Stimulated activated CD8-positive, alpha-beta memory T cell treated with anti-CD3 and anti-CD28 coated beads, Interleukin-12 subunit alpha, Interleukin-12 subunit beta, amount 100 ng/mL, for 24 hours (primary cell): ENCODE results near the gene WDFY3.
"Not testable (repeated sequence)": the region's sequence is repeated elsewhere in the genome, so short reads cannot be mapped to it uniquely, and the experiment has no call there.

ENCODE experiments used
- DNase-seq: peaks from one replicate; pipeline ENCODE4 v3.0.0-alpha.2; 2020; ENCODE audit errors: extremely low read depth

The WDFY3 gene

DNA sequence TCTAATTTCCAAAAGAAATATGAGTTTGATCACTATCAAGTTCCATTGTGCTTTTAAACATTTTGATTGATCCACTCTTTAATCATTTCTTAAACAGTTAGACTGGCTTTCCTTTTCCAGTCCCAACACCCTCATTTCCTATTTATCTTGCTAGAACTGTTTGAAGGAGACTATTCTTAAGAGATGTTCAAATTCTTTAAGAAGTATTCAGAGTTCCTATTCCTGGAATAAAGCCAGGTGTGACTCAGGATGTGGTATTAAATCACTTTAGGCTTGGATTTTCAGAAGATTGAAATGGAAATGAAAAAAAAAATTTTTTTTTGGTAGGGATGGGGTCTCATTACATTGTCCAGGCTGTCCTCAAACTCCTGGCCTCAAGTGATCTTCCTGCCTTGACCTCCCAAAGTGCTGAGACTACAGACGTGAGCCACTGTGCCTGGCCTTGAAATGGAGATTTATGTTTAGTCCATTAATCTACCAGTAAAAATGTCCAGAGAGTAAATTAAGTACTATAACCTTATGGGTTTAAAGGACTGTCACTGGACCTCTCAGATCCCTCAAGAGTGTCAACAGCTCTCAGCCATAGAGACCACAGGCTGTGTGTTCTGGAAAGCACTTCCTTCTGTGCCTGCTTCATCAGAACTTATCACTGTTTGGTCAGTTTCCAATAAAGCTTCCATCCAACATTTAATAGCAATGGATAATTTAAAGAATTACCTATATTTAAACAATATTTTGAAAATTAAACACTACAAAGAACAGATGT lies 292.8 kb downstream of the WDFY3 start:
- DNase-seq = no peak

DNA sequence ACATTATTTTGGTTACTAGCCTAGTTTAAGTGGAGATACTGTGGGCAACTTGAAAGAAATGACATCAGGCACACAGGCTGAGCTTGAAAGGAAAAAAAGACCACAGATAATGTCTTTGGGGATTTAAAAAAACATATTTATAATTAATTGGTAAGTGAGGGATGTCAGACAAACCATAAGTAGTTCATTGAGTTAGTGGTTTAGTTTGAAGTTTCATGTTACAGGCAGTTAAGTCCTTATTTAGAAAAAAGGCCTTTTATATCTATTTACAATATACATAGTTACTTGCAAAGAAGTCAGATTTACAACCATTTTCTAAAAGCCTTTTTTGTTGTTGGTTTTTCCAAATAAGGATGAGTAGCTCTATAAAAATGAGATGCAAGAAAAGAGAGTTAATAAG lies 294.3 kb downstream of the WDFY3 start:
- DNase-seq = no peak

DNA sequence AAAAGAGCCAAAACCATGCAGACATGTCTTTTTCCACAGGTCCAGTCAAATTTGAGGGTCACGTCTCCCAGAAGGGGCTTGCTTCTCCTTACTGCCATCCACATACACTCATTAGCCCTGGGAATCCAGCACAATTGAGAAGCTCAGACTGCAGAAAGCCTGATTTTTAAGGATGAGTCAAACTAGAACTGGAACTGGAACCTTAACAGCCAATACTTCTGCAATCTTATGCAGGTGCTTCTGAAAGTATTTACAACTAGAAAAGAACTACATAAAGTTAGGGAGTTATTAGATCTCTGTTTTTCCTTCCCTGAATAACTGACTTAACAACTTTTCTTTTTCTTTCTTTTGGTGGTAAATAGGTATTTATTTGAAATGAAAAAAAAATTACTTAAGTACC lies 297.3 kb downstream of the WDFY3 start:
- DNase-seq = no peak

DNA sequence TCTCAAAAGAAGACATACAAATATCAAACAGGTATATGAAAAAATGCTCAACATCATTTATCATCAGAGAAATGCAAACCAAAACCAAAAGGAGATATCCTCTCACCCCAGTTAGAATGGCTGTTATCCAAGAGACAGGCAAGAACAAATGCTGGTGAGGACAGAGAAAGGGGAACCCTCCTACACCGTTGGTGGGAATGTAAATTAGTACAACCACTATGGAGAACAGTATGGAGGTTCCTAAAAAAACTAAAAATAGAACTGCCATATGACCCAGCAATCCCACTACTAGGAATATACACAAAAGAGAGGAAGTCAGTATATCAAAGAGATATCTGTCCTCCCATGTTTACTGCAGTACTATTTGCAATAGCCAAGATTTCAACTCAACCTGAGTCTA lies 300.1 kb downstream of the WDFY3 start:
- DNase-seq = no peak

DNA sequence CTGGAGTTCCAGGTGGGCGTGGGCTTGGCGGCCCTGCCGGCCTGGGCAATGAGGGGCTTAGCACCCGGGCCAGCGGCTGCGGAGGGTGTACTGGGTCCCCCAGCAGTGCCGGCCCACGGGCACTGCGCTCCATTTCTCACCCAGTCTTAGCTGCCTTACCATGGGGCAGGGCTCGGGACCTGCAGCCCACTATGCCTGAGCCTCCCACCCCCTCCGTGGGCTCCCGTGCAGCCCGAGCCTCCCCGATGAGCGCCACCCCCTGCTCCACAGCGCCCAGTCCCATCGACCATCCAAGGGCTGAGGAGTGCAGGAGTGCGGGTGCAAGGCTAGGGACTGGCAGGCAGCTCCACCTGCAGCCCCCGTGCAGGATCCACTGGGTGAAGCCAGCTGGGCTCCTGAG lies 301.7 kb downstream of the WDFY3 start:
- DNase-seq = not testable (repeated sequence)

DNA sequence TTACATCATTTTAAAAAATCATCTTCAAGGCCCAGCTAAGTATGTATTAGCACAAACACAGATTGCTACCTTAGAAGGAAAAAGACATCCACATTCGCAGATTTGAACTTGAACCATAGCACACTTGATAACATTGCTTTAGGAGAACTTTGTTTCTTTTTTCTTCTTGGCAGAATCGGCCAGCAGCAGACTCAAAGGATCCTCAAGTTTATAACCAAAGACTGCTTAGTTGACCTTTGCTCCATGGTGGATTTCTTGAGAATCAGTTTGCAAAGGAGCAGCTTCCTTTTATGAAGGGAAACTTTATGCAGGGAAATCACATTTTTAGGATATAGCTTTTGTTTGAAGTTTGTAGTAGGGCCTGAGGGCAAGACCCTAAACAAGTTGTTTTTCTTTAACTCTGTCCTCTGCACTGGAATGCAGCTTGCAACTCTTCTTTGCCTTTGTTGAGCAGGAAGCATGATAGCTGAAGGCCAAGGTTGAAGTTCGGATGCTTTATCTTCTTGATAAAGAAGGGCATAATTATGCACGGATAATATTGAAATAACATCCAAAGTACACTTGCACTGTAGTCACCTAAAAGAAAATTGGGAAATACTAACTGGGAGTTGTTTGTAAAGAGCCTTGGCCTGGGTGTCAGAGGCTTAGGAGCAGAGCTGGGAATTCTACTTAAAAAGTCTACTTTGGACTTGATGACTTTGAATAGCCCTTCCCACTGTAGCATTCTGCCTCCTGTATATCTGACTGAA lies 305.1 kb downstream of the WDFY3 start:
- no peak for DNase-seq

DNA sequence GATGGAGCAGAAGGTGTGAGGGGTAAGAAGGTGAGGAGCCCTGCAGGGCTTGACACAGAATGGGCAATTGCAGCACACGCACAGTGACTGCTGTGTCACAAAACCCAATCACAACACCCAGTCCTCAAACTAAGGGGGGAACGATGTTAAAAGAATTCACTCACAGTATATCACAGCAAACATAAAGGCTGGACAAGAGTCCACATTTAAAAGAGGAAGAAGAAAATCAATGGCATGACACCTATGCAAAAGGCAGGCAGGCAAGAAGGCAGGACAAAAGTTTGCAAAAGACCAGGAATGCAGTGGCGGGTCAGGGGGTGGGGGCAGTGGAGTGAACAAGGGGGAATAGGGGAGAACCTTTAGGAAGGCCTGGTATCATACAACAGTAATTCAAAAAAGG lies 305.9 kb downstream of the WDFY3 start:
- DNase-seq = no peak

DNA sequence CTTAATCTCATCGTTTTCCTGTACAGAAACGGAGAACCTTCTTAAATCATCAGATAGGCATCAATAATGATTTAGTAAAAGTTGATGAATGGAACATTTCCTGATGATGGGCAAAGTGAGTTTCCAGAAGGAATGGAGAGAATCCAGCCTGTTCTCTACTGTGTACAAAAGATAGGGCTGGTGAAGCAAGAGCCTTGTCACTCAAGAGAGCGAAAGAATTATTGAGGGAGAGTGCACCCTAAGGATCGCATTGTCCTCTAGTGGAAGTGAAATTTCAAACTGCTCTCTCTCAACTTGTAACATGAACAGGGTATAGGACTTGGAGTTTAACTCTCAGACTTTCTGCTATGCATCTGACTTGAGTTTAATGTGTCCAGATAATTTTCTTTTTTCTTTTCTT lies 314.0 kb downstream of the WDFY3 start:
- no peak for DNase-seq

DNA sequence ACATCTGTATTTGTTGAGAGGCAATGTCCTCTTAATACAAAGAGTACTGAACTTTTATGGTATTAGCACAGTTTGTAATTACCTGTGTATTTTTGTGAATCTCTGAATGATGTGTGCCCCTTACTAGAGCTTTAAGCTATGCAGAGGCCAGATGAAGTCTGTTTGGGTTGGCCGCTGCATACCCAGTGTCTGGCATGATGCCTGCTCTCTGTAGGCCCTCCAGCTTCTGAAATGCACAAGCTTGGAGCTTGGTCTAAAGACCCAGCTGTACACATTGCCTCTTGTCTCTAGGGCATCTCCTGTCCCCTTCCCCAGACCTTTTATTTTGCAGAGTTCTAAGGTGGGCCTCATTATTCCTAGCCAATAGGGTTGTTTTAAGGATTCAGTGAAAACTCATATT lies 315.0 kb downstream of the WDFY3 start:
- no peak for DNase-seq

DNA sequence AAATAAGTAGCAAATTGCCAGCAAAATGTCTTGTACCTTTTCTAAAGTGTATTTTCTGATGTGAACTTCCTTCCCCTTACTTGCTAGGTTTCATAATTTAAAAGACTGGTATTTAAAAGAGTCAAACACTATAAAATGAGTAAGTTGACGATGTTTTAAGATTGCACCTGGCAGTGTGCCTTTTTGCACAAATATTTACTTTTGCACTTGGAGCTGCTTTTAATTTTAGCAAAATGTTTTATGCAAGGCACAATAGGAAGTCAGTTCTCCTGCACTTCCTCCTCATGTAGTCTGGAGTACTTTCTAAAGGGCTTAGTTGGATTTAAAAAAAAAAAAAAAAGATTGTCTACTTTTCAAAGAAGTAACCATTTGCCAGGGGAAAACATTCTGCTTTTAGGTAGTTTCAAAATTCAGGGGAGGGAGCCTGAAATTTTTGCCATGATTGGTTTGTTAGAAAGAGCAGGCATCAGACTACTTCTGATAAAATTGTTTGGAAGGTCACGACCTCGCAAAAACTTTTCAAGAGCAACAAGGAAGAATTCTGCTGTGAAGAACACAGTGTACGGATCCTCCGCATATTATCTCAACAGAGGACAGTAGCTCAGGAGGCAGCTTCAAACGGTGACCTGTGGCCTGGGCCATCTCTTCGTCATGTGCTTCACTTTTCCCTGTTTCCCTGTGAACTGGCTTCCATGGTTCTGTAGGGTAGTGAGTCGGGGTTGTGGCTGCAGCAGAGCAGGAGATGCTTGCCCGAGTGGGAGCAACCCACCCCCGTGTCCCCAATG lies 317.4 kb downstream of the WDFY3 start:
- no peak for DNase-seq

DNA sequence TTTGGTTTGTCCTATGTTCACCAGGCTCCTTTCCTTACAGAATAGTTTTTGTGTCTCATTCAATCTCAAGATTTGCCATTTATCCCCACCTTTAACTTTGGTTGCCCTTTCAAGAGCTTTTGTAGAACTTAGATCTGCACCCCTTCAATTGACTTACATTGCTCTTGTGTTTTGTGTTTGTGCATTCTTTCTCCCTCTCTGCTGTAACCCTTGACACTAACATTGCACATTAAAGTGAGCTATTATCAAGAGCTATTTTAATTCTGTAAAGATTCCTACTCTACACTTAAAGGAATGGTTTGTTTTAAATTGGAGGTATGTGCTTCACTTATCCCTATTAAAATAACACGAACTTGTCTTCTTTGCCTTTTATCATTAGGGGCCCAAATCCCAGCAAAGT lies 318.3 kb downstream of the WDFY3 start:
- DNase-seq = no peak

DNA sequence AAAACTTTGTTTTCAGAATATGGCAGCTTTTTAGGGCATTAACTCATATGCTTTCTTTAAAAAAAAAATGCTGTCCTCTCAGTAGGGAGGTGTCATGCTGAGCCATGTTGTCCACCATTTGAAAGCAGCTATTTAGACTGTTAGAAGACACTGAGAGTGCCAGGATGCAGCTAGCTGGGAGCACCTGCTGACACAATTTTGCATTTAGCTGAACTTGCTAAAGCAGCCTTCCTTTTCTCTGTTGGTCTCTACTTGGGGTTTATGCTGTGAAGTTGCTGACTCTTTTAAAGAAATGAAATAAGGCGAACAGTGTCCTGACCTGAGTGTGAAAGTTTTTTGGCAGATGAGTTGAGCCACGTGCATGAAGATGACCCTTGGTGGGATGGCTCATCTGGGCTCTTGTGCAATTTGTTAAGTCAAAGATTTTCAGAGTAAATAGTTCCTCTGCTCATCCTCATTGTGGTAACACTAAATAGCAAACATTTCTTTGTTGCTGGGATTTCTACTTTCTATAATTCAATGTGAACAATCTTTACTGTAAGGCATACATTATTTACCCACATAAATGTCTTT lies 319.1 kb downstream of the WDFY3 start:
- no peak for DNase-seq

DNA sequence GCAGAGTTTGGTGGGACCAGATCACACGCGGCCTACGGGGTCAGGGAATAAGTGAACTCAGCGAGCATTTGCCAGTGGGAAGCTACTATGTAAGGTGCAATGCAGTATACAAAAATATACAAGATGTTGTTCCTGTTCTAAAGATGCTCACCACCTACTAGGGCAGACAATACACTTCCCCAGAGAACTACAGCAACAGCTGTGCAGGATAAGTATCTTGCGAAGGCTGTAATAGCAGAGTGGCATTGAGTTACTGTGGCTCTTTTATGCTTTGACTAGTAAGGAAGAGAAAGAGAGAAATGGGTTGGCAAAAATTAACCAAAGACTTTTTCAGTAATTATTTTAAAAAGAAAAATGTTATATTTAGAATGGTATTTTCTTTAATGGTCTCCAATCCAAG lies 322.4 kb downstream of the WDFY3 start:
- no peak for DNase-seq

DNA sequence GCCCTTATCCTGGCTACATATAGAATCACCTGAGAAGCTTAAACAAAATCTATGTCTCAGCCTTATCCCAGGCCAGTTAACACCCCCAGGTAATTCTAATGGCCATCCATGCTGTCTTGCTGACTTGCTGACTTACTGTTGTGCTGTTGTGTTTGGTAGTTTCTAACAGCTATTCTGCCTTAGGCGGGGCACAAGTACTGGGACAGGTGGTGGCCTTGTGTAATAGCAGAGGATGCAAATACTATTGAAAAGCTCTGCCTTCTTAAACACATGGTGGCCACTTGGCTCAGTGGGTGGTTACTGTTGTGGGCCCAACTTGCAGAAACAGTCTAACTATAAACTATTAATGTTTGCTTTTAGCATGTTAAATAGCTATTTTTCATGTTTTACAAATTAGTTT lies 327.3 kb downstream of the WDFY3 start:
- DNase-seq = no peak

DNA sequence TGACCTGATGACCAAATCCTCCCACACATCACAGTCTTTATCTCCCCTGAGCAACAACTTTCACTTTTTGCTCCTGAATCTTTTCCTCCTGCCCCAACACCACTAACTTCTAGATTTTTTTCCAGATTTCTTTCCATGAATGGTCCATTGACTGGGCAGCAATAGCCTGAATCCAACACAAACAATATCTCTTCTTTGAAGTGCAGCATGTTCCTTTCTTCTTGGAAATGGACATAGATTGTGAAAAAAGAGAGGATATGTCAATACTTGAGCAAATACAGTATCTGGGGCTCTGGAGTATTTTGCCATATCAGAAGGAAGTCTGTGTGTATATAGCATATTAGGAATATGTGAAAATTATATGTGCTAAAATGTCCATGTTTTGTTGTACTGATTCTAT lies 328.4 kb downstream of the WDFY3 start:
- no peak for DNase-seq

DNA sequence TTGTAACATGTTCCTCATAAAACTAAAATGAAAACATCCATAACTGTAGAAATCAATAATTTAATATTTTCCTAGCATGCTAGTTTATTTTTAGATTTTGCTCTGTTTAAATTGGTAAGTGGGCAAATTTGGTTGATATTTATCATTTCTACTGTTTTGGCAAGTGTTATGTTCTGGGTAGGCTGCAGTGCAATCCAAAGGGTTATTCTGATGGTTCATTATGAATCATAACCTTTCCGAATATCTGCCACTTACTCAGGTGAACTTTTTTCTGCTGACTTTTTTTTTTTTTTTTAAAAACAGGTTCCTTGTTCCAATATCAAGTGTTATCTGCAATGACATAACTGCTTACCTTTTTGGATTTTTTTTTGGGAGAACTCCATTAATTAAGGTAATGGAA lies 331.5 kb downstream of the WDFY3 start:
- no peak for DNase-seq

DNA sequence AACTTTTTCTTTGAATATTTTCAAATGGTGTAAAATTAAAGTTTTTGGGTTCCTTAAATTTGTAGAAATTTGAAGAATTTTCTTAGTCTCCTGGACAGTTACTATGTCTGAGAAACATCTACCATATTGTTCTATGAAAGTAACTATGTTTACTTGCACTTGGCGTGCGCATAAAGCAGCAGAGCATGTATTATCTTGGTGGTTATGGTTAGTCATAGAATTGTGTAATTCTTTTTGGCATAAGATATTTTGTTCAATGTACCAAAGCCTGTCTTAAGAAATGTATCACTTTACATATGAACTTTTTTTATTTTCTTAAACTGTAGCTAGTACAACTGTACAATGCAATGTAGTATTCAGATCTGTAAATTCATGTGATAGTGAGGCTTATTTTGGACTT lies 334.4 kb downstream of the WDFY3 start:
- no peak for DNase-seq

DNA sequence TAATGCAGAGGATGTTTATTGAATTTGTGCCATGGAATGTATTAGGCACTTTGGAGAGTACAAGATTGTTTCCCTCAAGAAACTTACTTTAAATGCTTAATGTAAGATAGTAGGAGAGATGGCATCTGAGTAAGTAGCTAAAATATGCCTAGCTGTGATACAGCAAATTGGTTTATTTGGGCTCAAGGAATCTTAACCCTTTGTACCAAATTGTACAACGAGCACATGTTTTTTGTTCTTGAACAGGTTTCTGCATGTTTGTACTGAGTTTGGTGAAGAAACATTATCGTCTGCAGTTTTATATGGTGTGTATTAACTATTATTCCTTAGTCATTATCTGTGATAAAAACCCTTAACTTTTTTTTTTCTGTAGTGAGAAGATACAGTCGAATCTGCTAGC lies 334.9 kb downstream of the WDFY3 start:
- no peak for DNase-seq

DNA sequence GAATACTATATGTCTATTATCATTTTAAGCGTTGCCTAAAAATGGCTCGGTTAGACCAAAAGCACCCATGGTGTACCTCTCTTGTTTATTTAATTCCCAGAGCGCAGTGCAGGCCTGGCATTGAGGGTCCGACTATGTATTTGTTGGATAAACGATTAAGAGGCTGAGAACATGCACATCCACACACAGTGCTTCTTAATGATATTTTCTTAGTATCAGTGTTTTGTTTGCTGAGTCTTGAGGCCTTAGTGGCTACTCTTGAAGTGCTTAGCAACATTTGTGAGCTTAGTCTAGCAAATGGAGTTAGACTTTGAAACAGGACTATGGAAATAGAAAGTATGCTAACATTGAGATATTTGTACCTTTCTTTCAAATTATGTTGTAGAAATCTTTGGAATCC lies 339.8 kb downstream of the WDFY3 start:
- no peak for DNase-seq

DNA sequence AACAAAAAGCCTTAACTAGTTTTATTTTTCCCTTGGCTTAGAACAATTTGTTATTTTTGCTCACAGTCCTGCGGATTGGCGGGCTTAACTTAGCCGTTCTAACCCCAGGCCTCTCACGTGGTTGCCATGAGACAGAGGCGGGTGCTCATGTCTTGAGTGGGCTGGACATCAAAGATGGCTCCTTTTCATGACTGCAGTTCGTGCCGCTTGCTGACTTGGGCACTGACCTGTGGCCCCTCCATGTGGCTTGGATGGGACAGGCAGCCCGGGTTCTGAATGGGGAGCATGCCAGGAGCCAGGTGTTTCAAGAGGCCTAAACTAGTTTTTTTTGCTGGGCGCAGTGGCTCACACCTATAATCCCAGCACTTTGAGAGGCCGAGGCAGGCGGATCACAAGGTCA lies 342.8 kb downstream of the WDFY3 start:
- DNase-seq = no peak

DNA sequence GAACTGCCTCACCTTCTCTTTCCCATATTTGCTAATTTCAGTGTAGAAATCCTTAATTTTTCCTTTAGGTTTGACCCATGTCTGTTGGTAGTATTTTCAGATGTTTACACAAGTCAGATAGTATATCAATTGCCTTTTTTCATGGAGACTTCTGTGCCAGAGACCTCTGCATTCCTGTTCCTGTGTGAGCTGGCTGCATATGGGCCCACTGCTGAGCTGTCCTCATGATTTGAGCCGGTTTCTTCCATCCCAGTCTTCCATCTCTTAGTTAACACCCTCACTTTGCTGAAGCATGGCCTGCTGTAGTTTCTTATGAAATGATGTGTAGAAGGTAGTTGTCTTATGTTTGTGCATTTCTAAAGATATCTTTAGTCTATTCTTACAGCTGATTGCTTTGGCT lies 343.5 kb downstream of the WDFY3 start:
- DNase-seq = no peak
